Fibroblast of lung (primary cell): ENCODE results near the gene NDUFA13.

Experiments
- CTCF ChIP-seq, 2 donors: IDR thresholded peaks in 1 of 2; conservative IDR thresholded peaks in 1 of 2; 1 replicate in 1 of 2; 2 replicates in 1 of 2; pipeline ENCODE4 v1.5.1; 2011 to 2012; ENCODE audit warnings: low read length in 2 of 2, control low read depth in 1 of 2, inconsistent platforms in 1 of 2, low read depth in 1 of 2, mild to moderate bottlenecking in 1 of 2
- EZH2 ChIP-seq: IDR thresholded peaks from 2 replicates; pipeline ENCODE4 v1.5.1; 2012; ENCODE audit warnings: low read length, control low read depth, mild to moderate bottlenecking; ENCODE audit errors: missing control alignments

DNA sequence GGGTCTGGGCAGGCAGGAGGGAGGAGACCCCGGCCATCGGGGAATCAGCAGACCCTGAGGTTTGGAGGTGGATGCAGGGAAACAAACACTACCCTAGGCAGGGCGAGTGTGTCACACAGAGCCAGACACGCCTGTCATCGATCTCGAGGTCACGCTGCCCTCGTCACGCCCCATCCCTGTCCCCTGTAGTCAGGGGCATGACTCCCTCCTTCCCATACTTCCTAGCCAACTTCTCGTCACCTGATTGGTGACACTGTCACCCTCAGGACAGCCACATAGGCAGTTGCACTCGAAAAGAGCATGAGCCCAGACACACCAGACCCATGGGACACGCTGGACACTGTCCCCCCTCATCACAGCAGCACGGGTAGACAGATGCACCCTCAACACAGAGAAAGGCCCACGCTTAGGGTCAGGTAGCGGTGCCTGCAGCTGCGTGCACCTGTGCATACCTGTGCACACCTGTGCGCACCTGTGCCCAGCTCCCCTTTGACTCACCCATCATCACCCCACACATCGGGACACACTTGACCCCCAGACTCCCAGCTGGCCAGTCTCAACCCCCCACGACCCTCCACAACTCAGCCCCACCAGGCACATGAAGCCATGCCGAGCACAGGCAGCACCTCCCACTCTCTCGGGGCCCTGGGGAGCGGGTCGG, 33.9 kb downstream of the NDUFA13 start:
- TF ChIP-seq CTCF (conservative IDR thresholded peaks at IDR 0.05 in 1 of 2, IDR thresholded peaks at IDR 0.05 in 1 of 2; ENCODE audit: low read depth in 1 of 2, low read length in 2 of 2) (no peak), EZH2 (no peak)
